ENCODE data around the gene CD3E. TPM values are rescaled to one million over a fixed set of nuclear protein-coding genes. Genes with fewer than 3 reads are reported as not detected.

Gene CD3E
- total and polyA plus RNA-seq, 2 of the 8 experiments (the other 6 are each of a cell fraction or from before 2014, with no cell fraction given): not detected

- Histone ChIP-seq H2BK15ac (ENCODE audit: low read length) (no peak overlapping the region), H3K23ac (ENCODE audit: insufficient read length) (no peak overlapping the region), H3K36me3 (ENCODE audit: control insufficient read depth in 2 of 4, insufficient read depth in 4 of 4, low read length in 3 of 4) (no peaks in the 10 kb centered on the region), H3K18ac (ENCODE audit: extremely low read depth, low read length) (no peak overlapping the region), H3K27ac (ENCODE audit: low read depth, low read length) (no peak overlapping the region), H2AFZ (ENCODE audit: low read length) (no peak overlapping the region), H2BK120ac (replicated peaks; ENCODE audit: low read depth, low read length) (no peak overlapping the region), H3K9me3 (ENCODE audit: insufficient read depth in 2 of 2, low read depth in 1 of 2, low read length in 1 of 2) (peaks cover 3 to 13% of the 10 kb centered on the region in 2 experiments; a peak in 3 of 4 replicates), H3K27me3 (replicated peaks in 1 of 4; ENCODE audit: control insufficient read depth in 3 of 4, extremely low read depth in 1 of 4, insufficient read depth in 3 of 4, low read length in 3 of 4) (no peaks in the 10 kb centered on the region), H2BK5ac (ENCODE audit: low read depth, low read length) (no peak overlapping the region), H2BK20ac (ENCODE audit: low read length) (no peak overlapping the region), H2AK5ac (ENCODE audit: low read depth, low read length) (no peak overlapping the region), H3K56ac (replicated peaks; ENCODE audit: insufficient read length, low read depth, low read length) (no peak overlapping the region), H3K79me1 (ENCODE audit: low read depth, low read length) (no peaks in the 10 kb centered on the region), H4K91ac (replicated peaks; ENCODE audit: insufficient read length, low read length) (no peak overlapping the region), H3K14ac (ENCODE audit: insufficient read length) (no peak overlapping the region), H3K23me2 (ENCODE audit: low read depth, low read length) (no peaks in the 10 kb centered on the region), H3K79me2 (ENCODE audit: control insufficient read depth in 1 of 2, insufficient read depth in 2 of 2, low read length in 2 of 2) (no peaks in the 10 kb centered on the region), H4K8ac (ENCODE audit: extremely low read depth, insufficient read depth, low read length) (no peak overlapping the region), H4K5ac (ENCODE audit: insufficient read length, low read depth, low read length) (no peak overlapping the region), H3K9ac (replicated peaks in 1 of 4; ENCODE audit: extremely low read depth in 1 of 4, low read depth in 3 of 4, low read length in 3 of 4) (no peak overlapping the region), H4K20me1 (replicated peaks in 1 of 2; ENCODE audit: control insufficient read depth in 1 of 2, insufficient read depth in 2 of 2, low read length in 2 of 2) (no peaks in the 10 kb centered on the region), H3K4ac (replicated peaks; ENCODE audit: insufficient read length, low read depth, low read length) (no peak overlapping the region), H3K4me1 (replicated peaks in 1 of 4; ENCODE audit: control insufficient read depth in 3 of 4, insufficient read depth in 4 of 4, low read length in 3 of 4) (no peaks in the 10 kb centered on the region), H2BK12ac (ENCODE audit: low read depth, low read length) (no peak overlapping the region), H3K4me2 (ENCODE audit: insufficient read depth in 1 of 2, low read depth in 2 of 2, low read length in 2 of 2) (no peak overlapping the region), H3K4me3 (ENCODE audit: extremely low read depth in 1 of 4, insufficient read depth in 2 of 4, low read depth in 3 of 4, low read length in 4 of 4) (no peak overlapping the region)
- no peak for TF ChIP-seq TAF7 (optimal IDR thresholded peaks at IDR 0.05; ENCODE audit: borderline replicate concordance, low read depth, low read length)
- TF ChIP-seq ATF3 (IDR thresholded peaks at IDR 0.05; ENCODE audit: insufficient read depth, low read depth, low read length): no peak
- FAIRE-seq (no peak), DNase-seq (ENCODE audit: low read depth in 1 of 2, low spot score in 2 of 2) (no peak)
- ChIA-PET CTCF (ENCODE audit: partially characterized antibody) (no interaction called here), POLR2A (ENCODE audit: partially characterized antibody) (no interaction called here)
These were observed 24.2 kb downstream of the CD3E start for GRCh38 chr11:118328745-118329144.

All from H1 (cell line).